ENCODE measurements around the gene RBM47.

- TF ChIP-seq KDM1A (IDR thresholded peaks at IDR 0.05; ENCODE audit: borderline replicate concordance) (no peak), USF1 (IDR thresholded peaks at IDR 0.05; ENCODE audit: borderline replicate concordance, extremely low read length, insufficient read depth, low read depth, low read length) (no peak), SKIL (IDR thresholded peaks at IDR 0.05; ENCODE audit: low read depth, poor library complexity, severe bottlenecking) (no peak), PKNOX1 (IDR thresholded peaks at IDR 0.05) (no peak), SMC3 (IDR thresholded peaks at IDR 0.05; ENCODE audit: borderline replicate concordance, low read length) (no peak), ZNF24 (IDR thresholded peaks at IDR 0.05) (no peak), CREB1 (IDR thresholded peaks at IDR 0.05; ENCODE audit: low read depth) (no peak), MTA3 (IDR thresholded peaks at IDR 0.05; ENCODE audit: borderline replicate concordance, low read length) (no peak), IRF3 (IDR thresholded peaks at IDR 0.05) (no peak)
These were observed 81.4 kb downstream of the RBM47 start for GRCh38 chr4:40548256-40548655.

Measured in GM12878 (cell line).